Panc1 (cell line): ENCODE data around the gene RIPK3. TPM values are rescaled to one million over a fixed set of nuclear protein-coding genes. Genes with fewer than 3 reads are reported as not detected.

Experiments used
- ATAC-seq: fragments of 200-7000 bp; cut with Tn5 transposase; 2 replicates; pipeline ENCODE4 v1.9.1; 2020; ENCODE audit warnings: mild to moderate bottlenecking, moderate library complexity
- BruUV-seq: library from RNA; stranded (reverse); fragments of 400-500 nt; replicated peaks from 2 replicates; lab custom pipeline; 2021; lab: Mats Ljungman, UMichigan
- CTCF ChIA-PET: fragments of 300-600 bp; sonication (Branson Sonifier 250); formaldehyde crosslinking; loops from one replicate; lab custom pipeline; 2022; ENCODE audit warnings: antibody characterized with exemption; lab: Charles Lee
- POLR2A ChIA-PET: fragments of 300-600 bp; sonication (Branson Sonifier 250); formaldehyde crosslinking; loops from one replicate; lab custom pipeline; 2022; ENCODE audit warnings: antibody characterized with exemption; lab: Charles Lee
- DNase-seq: peaks from one replicate; pipeline ENCODE4 v3.0.0-alpha.2; 2010; ENCODE audit warnings: low read depth, low spot score
- H3K27ac ChIP-seq: 2 replicates; pipeline ENCODE4 v1.5.1; 2011; ENCODE audit warnings: mild to moderate bottlenecking, low read length, inconsistent platforms
- H3K27me3 ChIP-seq: fragments of 200-500 bp; sonication (Bioruptor generic); 2 replicates; pipeline ENCODE4 v1.6.0; 2014; ENCODE audit warnings: low read length, inconsistent platforms; ENCODE audit not compliant: control insufficient read depth, insufficient read depth
- H3K36me3 ChIP-seq: fragments of 200-500 bp; sonication (Bioruptor generic); 2 replicates; pipeline ENCODE4 v1.5.1; 2014; ENCODE audit warnings: inconsistent platforms, mild to moderate bottlenecking, low read length, moderate library complexity; ENCODE audit not compliant: control insufficient read depth, insufficient read depth
- H3K4me1 ChIP-seq: 2 replicates; pipeline ENCODE4 v1.5.1; 2011; ENCODE audit warnings: inconsistent platforms, mild to moderate bottlenecking, low read length, moderate library complexity; ENCODE audit not compliant: control insufficient read depth, insufficient read depth
- H3K4me3 ChIP-seq, 2 experiments: 2 replicates each; pipeline ENCODE4 v1.5.1; 2011 to 2012; ENCODE audit warnings: low read depth in 2 of 2, low read length in 2 of 2, mild to moderate bottlenecking in 2 of 2, inconsistent platforms in 1 of 2, moderate library complexity in 1 of 2
- H3K9me3 ChIP-seq: fragments of 200-500 bp; sonication (Bioruptor generic); 2 replicates; pipeline ENCODE4 v1.5.1; 2014; ENCODE audit warnings: low read depth, mild to moderate bottlenecking, inconsistent platforms, low read length, moderate library complexity; ENCODE audit not compliant: control insufficient read depth, insufficient read depth
- POLR2AphosphoS5 ChIP-seq: IDR thresholded peaks from 2 replicates; pipeline ENCODE4 v1.6.1; 2012; ENCODE audit warnings: mild to moderate bottlenecking, low read depth, low read length, moderate library complexity
- SIN3A ChIP-seq: IDR thresholded peaks from 2 replicates; pipeline ENCODE4 v1.6.1; 2012; ENCODE audit warnings: low read depth, mild to moderate bottlenecking, low read length, moderate library complexity, borderline replicate concordance; ENCODE audit not compliant: insufficient read depth
- TCF7L2 ChIP-seq: IDR thresholded peaks from 2 replicates; pipeline ENCODE4 v1.6.1; 2011; ENCODE audit warnings: mild to moderate bottlenecking, low read depth, low read length, inconsistent platforms
- in situ Hi-C: cut with HindIII; loops from 2 replicates; pipeline ENCODE4 v1.10.0; 2016; ENCODE audit warnings: low sequenced_read_pairs, low pct_unique_long_range_greater_than_20kb
- intact Hi-C: fragments of 100-400 bp; cut with micrococcal nuclease; formaldehyde crosslinking; loops from one replicate; pipeline ENCODE4 v1.10.0; 2022; ENCODE audit not compliant: unreplicated experiment
- total RNA-seq: library from RNA; stranded (reverse); gene quantifications from one replicate; pipeline ENCODE4 v1.2.1, GENCODE V29; 2021; ENCODE audit not compliant: unreplicated experiment
- TF ChIP-seq, protein P1 (sequence below), 2 experiments: IDR thresholded peaks; 2 replicates each; pipeline ENCODE4 v1.6.1; 2011 to 2012; ENCODE audit warnings: low read depth in 2 of 2, control low read depth in 1 of 2, low read length in 1 of 2, mild to moderate bottlenecking in 1 of 2, moderate library complexity in 1 of 2; ENCODE audit not compliant: insufficient read depth in 1 of 2
- TF ChIP-seq, protein P2 (sequence below): fragments of 450-650 bp; IDR thresholded peaks from 2 replicates; pipeline ENCODE4 v1.5.1; 2017; ENCODE audit warnings: mild to moderate bottlenecking

The RIPK3 gene
- total RNA-seq, 1 experiment from 2014 or later = not detected

DNA sequence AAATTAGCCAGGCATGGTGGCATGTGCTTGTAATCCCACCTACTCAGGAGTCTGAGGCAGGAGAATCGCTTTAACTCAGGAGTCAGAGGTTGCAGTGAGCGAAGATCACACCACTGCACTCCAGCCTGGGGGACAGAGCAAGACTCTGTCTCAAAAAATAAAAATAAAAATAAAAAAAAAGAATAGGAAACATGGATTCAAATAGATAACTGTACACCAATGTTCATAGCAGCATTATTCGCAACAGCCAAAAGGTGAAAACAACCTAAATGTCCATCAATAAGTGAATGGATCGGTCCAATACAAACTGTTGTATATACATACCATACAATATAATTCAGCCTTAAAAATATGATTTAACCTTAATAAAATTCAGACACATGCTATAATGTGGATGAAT is 3.1 kb upstream of the RIPK3 start:
- Histone ChIP-seq H3K36me3 (no peaks in the 10 kb centered on the region), H3K4me1 (no peaks in the 10 kb centered on the region), H3K27ac (no peak overlapping the region), H3K9me3 (no peaks in the 10 kb centered on the region), H3K27me3 (no peaks in the 10 kb centered on the region; the same call in 1 of the 2 replicates), H3K4me3 (no peak overlapping the region)
- in situ Hi-C loops (no loop called here), intact Hi-C loops (no loop called here)
- no peak for DNase-seq
- CTCF ChIA-PET = interaction anchor here (0.8 kb wide), 1 partner anchor 9 kb away, joined by 3 read pairs; no protein-coding TSS in a partner anchor
- no peak for ATAC-seq
- BruUV-seq = no TSS peak
- TF ChIP-seq, protein P1, sequence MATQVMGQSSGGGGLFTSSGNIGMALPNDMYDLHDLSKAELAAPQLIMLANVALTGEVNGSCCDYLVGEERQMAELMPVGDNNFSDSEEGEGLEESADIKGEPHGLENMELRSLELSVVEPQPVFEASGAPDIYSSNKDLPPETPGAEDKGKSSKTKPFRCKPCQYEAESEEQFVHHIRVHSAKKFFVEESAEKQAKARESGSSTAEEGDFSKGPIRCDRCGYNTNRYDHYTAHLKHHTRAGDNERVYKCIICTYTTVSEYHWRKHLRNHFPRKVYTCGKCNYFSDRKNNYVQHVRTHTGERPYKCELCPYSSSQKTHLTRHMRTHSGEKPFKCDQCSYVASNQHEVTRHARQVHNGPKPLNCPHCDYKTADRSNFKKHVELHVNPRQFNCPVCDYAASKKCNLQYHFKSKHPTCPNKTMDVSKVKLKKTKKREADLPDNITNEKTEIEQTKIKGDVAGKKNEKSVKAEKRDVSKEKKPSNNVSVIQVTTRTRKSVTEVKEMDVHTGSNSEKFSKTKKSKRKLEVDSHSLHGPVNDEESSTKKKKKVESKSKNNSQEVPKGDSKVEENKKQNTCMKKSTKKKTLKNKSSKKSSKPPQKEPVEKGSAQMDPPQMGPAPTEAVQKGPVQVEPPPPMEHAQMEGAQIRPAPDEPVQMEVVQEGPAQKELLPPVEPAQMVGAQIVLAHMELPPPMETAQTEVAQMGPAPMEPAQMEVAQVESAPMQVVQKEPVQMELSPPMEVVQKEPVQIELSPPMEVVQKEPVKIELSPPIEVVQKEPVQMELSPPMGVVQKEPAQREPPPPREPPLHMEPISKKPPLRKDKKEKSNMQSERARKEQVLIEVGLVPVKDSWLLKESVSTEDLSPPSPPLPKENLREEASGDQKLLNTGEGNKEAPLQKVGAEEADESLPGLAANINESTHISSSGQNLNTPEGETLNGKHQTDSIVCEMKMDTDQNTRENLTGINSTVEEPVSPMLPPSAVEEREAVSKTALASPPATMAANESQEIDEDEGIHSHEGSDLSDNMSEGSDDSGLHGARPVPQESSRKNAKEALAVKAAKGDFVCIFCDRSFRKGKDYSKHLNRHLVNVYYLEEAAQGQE (IDR thresholded peaks at IDR 0.05; ENCODE audit: insufficient read depth in 1 of 2, low read depth in 2 of 2, low read length in 1 of 2) = no peak
- TF ChIP-seq SIN3A (no peak), TCF7L2 (no peak), POLR2AphosphoS5 (no peak)
- TF ChIP-seq, protein P2, sequence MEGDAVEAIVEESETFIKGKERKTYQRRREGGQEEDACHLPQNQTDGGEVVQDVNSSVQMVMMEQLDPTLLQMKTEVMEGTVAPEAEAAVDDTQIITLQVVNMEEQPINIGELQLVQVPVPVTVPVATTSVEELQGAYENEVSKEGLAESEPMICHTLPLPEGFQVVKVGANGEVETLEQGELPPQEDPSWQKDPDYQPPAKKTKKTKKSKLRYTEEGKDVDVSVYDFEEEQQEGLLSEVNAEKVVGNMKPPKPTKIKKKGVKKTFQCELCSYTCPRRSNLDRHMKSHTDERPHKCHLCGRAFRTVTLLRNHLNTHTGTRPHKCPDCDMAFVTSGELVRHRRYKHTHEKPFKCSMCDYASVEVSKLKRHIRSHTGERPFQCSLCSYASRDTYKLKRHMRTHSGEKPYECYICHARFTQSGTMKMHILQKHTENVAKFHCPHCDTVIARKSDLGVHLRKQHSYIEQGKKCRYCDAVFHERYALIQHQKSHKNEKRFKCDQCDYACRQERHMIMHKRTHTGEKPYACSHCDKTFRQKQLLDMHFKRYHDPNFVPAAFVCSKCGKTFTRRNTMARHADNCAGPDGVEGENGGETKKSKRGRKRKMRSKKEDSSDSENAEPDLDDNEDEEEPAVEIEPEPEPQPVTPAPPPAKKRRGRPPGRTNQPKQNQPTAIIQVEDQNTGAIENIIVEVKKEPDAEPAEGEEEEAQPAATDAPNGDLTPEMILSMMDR = no peak
- POLR2A ChIA-PET = no interaction called here

DNA sequence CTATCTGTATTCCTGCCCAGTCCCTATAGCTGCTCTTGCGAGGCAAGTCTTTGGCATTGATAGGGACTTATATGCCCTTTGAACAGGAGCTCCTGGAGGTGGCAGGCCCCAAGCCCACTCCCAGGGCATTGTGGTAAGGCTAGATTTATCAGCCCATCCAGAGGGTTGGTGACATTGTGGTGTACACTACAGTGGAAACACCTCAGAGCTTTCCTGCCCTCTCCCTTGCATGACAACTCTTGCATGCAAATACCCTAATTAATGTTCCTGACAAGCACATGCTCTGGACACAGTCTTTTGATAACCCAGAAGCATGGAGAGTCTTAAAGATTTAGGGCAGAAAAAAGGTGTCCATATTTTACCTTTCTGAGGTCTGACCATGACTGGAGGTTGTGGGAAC is 815 bp upstream of the RIPK3 start:
- ATAC-seq (no peak), DNase-seq (no peak)
- H3K9me3 ChIP-seq = no peaks in the 10 kb centered on the region
- in situ Hi-C loops (no loop called here), intact Hi-C loops (no loop called here)
- TF ChIP-seq, protein P2 = no peak
- TF ChIP-seq TCF7L2 (no peak), POLR2AphosphoS5 (no peak), SIN3A (no peak)
- TF ChIP-seq, protein P1 (IDR thresholded peaks at IDR 0.05; ENCODE audit: insufficient read depth in 1 of 2, low read depth in 2 of 2, low read length in 1 of 2) = no peak
- H3K4me1 ChIP-seq = no peaks in the 10 kb centered on the region
- no peak overlapping the region for H3K27ac ChIP-seq
- BruUV-seq = no TSS peak
- no peak overlapping the region for H3K4me3 ChIP-seq
- no peaks in the 10 kb centered on the region; the same call in 1 of the 2 replicates for H3K27me3 ChIP-seq
- no peaks in the 10 kb centered on the region for H3K36me3 ChIP-seq
- ChIA-PET CTCF (no interaction called here), POLR2A (interaction anchor here (0.5 kb wide), 1 partner anchor 60 kb away, joined by 19 read pairs; no protein-coding TSS in a partner anchor)
